HCT116 (cell line): ENCODE results near the gene C11orf98.

ENCODE experiments used
- FOSL1 ChIP-seq: IDR thresholded peaks from 2 replicates; pipeline ENCODE4 v1.6.1; 2012; ENCODE audit warnings: low read depth
- SIN3A ChIP-seq: IDR thresholded peaks from 2 replicates; pipeline ENCODE4 v1.6.1; 2012; ENCODE audit warnings: low read depth
- ZFX ChIP-seq: fragments of 450-650 bp; IDR thresholded peaks from 2 replicates; pipeline ENCODE4 v1.6.1; 2017
- ZNF274 ChIP-seq: fragments of 200-500 bp; sonication (Bioruptor generic); IDR thresholded peaks from 2 replicates; pipeline ENCODE4 v1.6.1; 2014; ENCODE audit warnings: mild to moderate bottlenecking, low read depth, low read length, inconsistent platforms
- TF ChIP-seq, protein P1 (sequence below), 3 experiments: fragments of 200-600 bp in 1 of 3; sonication (generic) in 1 of 3; IDR thresholded peaks in 2 of 3; conservative IDR thresholded peaks in 1 of 3; 2 replicates each; pipeline ENCODE4 v1.5.1; 2012 to 2017; ENCODE audit warnings: low read depth in 2 of 3, low read length in 2 of 3, antibody characterized with exemption in 1 of 3, borderline replicate concordance in 1 of 3, control low read depth in 1 of 3, mild to moderate bottlenecking in 1 of 3, mixed read lengths in 1 of 3, mixed run types in 1 of 3, moderate library complexity in 1 of 3; ENCODE audit not compliant: insufficient read depth in 1 of 3

DNA sequence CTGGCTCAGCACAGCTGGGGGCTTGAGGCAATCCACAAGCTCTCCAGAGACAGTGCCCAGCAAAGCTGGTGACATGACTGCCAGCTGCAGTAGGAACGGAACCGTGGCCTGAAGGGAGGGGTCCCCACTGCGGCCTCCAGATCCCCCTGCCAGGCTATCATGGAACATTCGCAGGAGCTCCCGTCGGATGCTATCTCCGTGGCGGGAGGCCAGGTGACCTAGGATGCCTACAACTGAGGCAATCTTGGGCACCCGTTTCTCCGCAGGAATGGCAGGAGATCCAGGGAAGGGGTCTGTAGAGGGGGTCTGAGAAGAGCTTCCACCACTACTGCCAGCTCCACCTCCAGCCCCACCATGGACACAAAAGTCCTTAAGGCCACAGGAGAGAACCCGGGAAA, 16.0 kb downstream of the C11orf98 start:
- TF ChIP-seq SIN3A, result no peak
- TF ChIP-seq, protein P1, sequence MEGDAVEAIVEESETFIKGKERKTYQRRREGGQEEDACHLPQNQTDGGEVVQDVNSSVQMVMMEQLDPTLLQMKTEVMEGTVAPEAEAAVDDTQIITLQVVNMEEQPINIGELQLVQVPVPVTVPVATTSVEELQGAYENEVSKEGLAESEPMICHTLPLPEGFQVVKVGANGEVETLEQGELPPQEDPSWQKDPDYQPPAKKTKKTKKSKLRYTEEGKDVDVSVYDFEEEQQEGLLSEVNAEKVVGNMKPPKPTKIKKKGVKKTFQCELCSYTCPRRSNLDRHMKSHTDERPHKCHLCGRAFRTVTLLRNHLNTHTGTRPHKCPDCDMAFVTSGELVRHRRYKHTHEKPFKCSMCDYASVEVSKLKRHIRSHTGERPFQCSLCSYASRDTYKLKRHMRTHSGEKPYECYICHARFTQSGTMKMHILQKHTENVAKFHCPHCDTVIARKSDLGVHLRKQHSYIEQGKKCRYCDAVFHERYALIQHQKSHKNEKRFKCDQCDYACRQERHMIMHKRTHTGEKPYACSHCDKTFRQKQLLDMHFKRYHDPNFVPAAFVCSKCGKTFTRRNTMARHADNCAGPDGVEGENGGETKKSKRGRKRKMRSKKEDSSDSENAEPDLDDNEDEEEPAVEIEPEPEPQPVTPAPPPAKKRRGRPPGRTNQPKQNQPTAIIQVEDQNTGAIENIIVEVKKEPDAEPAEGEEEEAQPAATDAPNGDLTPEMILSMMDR (IDR thresholded peaks at IDR 0.05 in 2 of 3, conservative IDR thresholded peaks at IDR 0.05 in 1 of 3; ENCODE audit: borderline replicate concordance in 1 of 3, insufficient read depth in 1 of 3, low read depth in 2 of 3, low read length in 2 of 3), result no peak
- TF ChIP-seq FOSL1, result no peak
- TF ChIP-seq ZFX, result no peak
- TF ChIP-seq ZNF274, result no peak
